Caco-2 (cell line): ENCODE results near the gene VPS18. TPM values are rescaled to one million over a fixed set of nuclear protein-coding genes. Genes with fewer than 3 reads are reported as not detected.

Experiments
- BruUV-seq: library from RNA; stranded (reverse); fragments of 400-500 nt; replicated peaks from 2 replicates; lab custom pipeline; 2021; lab: Mats Ljungman, UMichigan
- CTCF ChIA-PET: fragments of 300-600 bp; sonication (Branson Sonifier 250); formaldehyde crosslinking; loops from one replicate; lab custom pipeline; 2022; ENCODE audit warnings: antibody characterized with exemption; lab: Charles Lee
- POLR2A ChIA-PET: fragments of 300-600 bp; sonication (Branson Sonifier 250); formaldehyde crosslinking; loops from one replicate; lab custom pipeline; 2022; ENCODE audit warnings: antibody characterized with exemption; lab: Charles Lee
- DNase-seq, 2 experiments: peaks; one replicate each; pipeline versions ENCODE4 v3.0.0 to v3.0.0-alpha.2; 2020 to 2022
- H3K27me3 ChIP-seq: replicated peaks from 2 replicates; pipeline ENCODE4 v1.6.0; 2011; ENCODE audit warnings: low read length; ENCODE audit not compliant: control insufficient read depth, insufficient read depth
- H3K36me3 ChIP-seq: 2 replicates; pipeline ENCODE4 v1.5.1; 2011; ENCODE audit warnings: low read length; ENCODE audit not compliant: control insufficient read depth, insufficient read depth
- H3K4me1 ChIP-seq: fragments of 250-450 bp; sonication (Bioruptor Pico); 2 replicates; pipeline ENCODE4 v1.5.1; 2020; ENCODE audit warnings: mild to moderate bottlenecking
- H3K4me3 ChIP-seq: 2 replicates; pipeline ENCODE4 v1.5.1; 2011; ENCODE audit warnings: low read depth, mild to moderate bottlenecking, control low read depth, low read length
- H3K9me3 ChIP-seq: fragments of 250-450 bp; sonication (Bioruptor Pico); 2 replicates; pipeline ENCODE4 v1.5.1; 2020; ENCODE audit warnings: mild to moderate bottlenecking, moderate library complexity
- H3K27ac Mint-ChIP-seq: one replicate; pipeline ENCODE4 v1.8.0; 2022; ENCODE audit warnings: mixed read lengths; ENCODE audit not compliant: unreplicated experiment
- H3K27me3 Mint-ChIP-seq: one replicate; pipeline ENCODE4 v1.8.0; 2022; ENCODE audit warnings: mixed read lengths; ENCODE audit not compliant: insufficient read depth, unreplicated experiment
- H3K36me3 Mint-ChIP-seq: one replicate; pipeline ENCODE4 v1.8.0; 2022; ENCODE audit warnings: mild to moderate bottlenecking, mixed read lengths; ENCODE audit not compliant: insufficient read depth, unreplicated experiment
- H3K4me1 Mint-ChIP-seq: one replicate; pipeline ENCODE4 v1.8.0; 2022; ENCODE audit warnings: low read depth, mixed read lengths; ENCODE audit not compliant: unreplicated experiment
- H3K4me3 Mint-ChIP-seq: one replicate; pipeline ENCODE4 v1.8.0; 2022; ENCODE audit warnings: mild to moderate bottlenecking, moderate library complexity, mixed read lengths; ENCODE audit not compliant: unreplicated experiment
- H3K9me3 Mint-ChIP-seq: one replicate; pipeline ENCODE4 v1.8.0; 2022; ENCODE audit warnings: mixed read lengths; ENCODE audit not compliant: unreplicated experiment
- CTCF ChIP-seq, 2 experiments: fragments of 200-600 bp in 1 of 2; IDR thresholded peaks; 1 replicate in 1 of 2; 2 replicates in 1 of 2; pipeline versions ENCODE4 v1.5.1 to v1.8.0; 2011 to 2022; ENCODE audit warnings: antibody characterized with exemption in 1 of 2, control low read depth in 1 of 2, inconsistent platforms in 1 of 2, low read depth in 1 of 2, low read length in 1 of 2, mild to moderate bottlenecking in 1 of 2, moderate library complexity in 1 of 2; ENCODE audit not compliant: insufficient read depth in 1 of 2, severe bottlenecking in 1 of 2, unreplicated experiment in 1 of 2
- intact Hi-C: fragments of 100-400 bp; cut with micrococcal nuclease; formaldehyde crosslinking; loops from one replicate; pipeline ENCODE4 v1.10.0; 2022; ENCODE audit not compliant: unreplicated experiment
- total RNA-seq: library from RNA; stranded (reverse); gene quantifications from 2 replicates; pipeline ENCODE4 v1.2.3, GENCODE V29; 2022

VPS18 gene
- total RNA-seq, 1 experiment from 2014 or later = 29.3 TPM

- no peak for TF ChIP-seq CTCF (IDR thresholded peaks at IDR 0.05; ENCODE audit: insufficient read depth in 1 of 2, low read depth in 1 of 2, low read length in 1 of 2, severe bottlenecking in 1 of 2, unreplicated experiment in 1 of 2)
- intact Hi-C loops = no loop called here
- Mint-ChIP-seq H3K9me3 (no peaks in the 10 kb centered on the region), H3K36me3 (no peaks in the 10 kb centered on the region), H3K4me1 (no peaks in the 10 kb centered on the region), H3K4me3 (no peak overlapping the region), H3K27ac (no peak overlapping the region), H3K27me3 (no peaks in the 10 kb centered on the region)
- Histone ChIP-seq H3K4me1 (no peaks in the 10 kb centered on the region; the same call in 1 of the 2 replicates), H3K4me3 (no peak overlapping the region), H3K9me3 (no peaks in the 10 kb centered on the region; the same call in 1 of the 2 replicates), H3K27me3 (no peaks in the 10 kb centered on the region), H3K36me3 (no peaks in the 10 kb centered on the region)
- CTCF ChIA-PET = interaction anchor here (1.0 to 2.0 kb wide), 3 partner anchors 13 to 22 kb away, joined by 4 to 7 read pairs (median 5); no protein-coding TSS in a partner anchor
- POLR2A ChIA-PET = interaction anchor here (0.6 kb wide), 1 partner anchor 52 kb away, joined by 3 read pairs; no protein-coding TSS in a partner anchor
- DNase-seq = no peak
- BruUV-seq = no TSS peak
Observed at GRCh38 chr15:40878785-40879184, 15.5 kb upstream of the VPS18 start.

- Histone ChIP-seq H3K4me3 (no peak overlapping the region), H3K27me3 (no peaks in the 10 kb centered on the region), H3K9me3 (no peaks in the 10 kb centered on the region; the same call in 1 of the 2 replicates), H3K36me3 (no peaks in the 10 kb centered on the region), H3K4me1 (no peaks in the 10 kb centered on the region; the same call in 1 of the 2 replicates)
- no peak for TF ChIP-seq CTCF (IDR thresholded peaks at IDR 0.05; ENCODE audit: insufficient read depth in 1 of 2, low read depth in 1 of 2, low read length in 1 of 2, severe bottlenecking in 1 of 2, unreplicated experiment in 1 of 2)
- no peak for DNase-seq
- no peak overlapping the region for H3K4me3 Mint-ChIP-seq
- no TSS peak for BruUV-seq
- H3K4me1 Mint-ChIP-seq = no peaks in the 10 kb centered on the region
- no peaks in the 10 kb centered on the region for H3K27me3 Mint-ChIP-seq
- intact Hi-C loops = no loop called here
- POLR2A ChIA-PET = interaction anchor here (0.6 kb wide), 1 partner anchor 53 kb away, joined by 3 read pairs; no protein-coding TSS in a partner anchor
- CTCF ChIA-PET = interaction anchor here (1.8 kb wide), 1 partner anchor 12 kb away, joined by 4 read pairs; no protein-coding TSS in a partner anchor
- no peak overlapping the region for H3K27ac Mint-ChIP-seq
- H3K36me3 Mint-ChIP-seq = no peaks in the 10 kb centered on the region
- H3K9me3 Mint-ChIP-seq = no peaks in the 10 kb centered on the region
Observed at GRCh38 chr15:40879609-40880008, 14.6 kb upstream of the VPS18 start.

GRCh38 chr15:40881351-40881750, 12.9 kb upstream of the VPS18 start:
- Mint-ChIP-seq H3K9me3 (no peaks in the 10 kb centered on the region), H3K27ac (no peak overlapping the region), H3K4me3 (no peak overlapping the region), H3K27me3 (no peaks in the 10 kb centered on the region), H3K36me3 (no peaks in the 10 kb centered on the region), H3K4me1 (no peaks in the 10 kb centered on the region)
- POLR2A ChIA-PET = no interaction called here
- Histone ChIP-seq H3K9me3 (no peaks in the 10 kb centered on the region; the same call in 1 of the 2 replicates), H3K36me3 (no peaks in the 10 kb centered on the region), H3K4me3 (no peak overlapping the region), H3K27me3 (no peaks in the 10 kb centered on the region), H3K4me1 (no peaks in the 10 kb centered on the region; the same call in 1 of the 2 replicates)
- no TSS peak for BruUV-seq
- intact Hi-C loops = no loop called here
- DNase-seq = no peak
- CTCF ChIA-PET = interaction anchor here (1.3 kb wide), 1 partner anchor 11 kb away, joined by 4 read pairs; no protein-coding TSS in a partner anchor
- TF ChIP-seq CTCF (IDR thresholded peaks at IDR 0.05; ENCODE audit: insufficient read depth in 1 of 2, low read depth in 1 of 2, low read length in 1 of 2, severe bottlenecking in 1 of 2, unreplicated experiment in 1 of 2) = no peak
